Prostate gland (tissue), 2 donors: Measurements from ENCODE around the gene UBE2C.

Experiments
- POLR2A ChIP-seq: fragments of 450-650 bp; IDR thresholded peaks from one replicate; pipeline ENCODE4 v1.6.1; 2016; ENCODE audit warnings: antibody characterized with exemption, mild to moderate bottlenecking
- POLR2AphosphoS5 ChIP-seq: sonication (generic); formaldehyde crosslinking; IDR thresholded peaks from one replicate; pipeline ENCODE4 v1.6.1; 2017; ENCODE audit warnings: antibody characterized with exemption
- TF ChIP-seq, protein P1 (sequence below), 4 experiments: fragments of 200-600 bp in 2 of 4; fragments of 450-650 bp in 2 of 4; sonication (generic) in 2 of 4; IDR thresholded peaks; 1 replicate in 3 of 4; 2 replicates in 1 of 4; pipeline ENCODE4 v1.5.1; 2016 to 2019; ENCODE audit warnings: antibody characterized with exemption in 4 of 4, mild to moderate bottlenecking in 2 of 4, moderate library complexity in 2 of 4

DNA sequence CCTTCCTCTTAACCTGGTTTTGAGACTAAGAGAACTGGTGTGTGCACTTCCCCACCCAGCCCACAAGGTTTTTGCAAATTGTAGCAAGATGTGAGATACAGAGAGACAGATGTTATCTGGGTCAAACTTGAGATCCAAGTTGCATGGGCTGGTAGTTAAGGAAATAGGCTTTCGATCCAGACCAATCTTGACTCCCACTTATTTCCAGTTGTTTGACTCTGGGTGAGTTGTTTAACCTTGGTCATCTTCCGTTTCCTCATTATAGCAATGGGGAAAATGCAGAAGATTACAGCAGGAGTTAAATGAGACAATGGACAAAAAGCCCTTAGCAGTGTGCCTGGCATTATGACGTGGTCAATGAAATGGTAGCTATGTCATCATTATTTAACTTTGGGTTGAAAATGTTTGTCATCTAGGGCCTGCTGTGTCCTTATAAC lies 22.9 kb downstream of the UBE2C start:
- TF ChIP-seq POLR2AphosphoS5, result no peak
- TF ChIP-seq, protein P1, sequence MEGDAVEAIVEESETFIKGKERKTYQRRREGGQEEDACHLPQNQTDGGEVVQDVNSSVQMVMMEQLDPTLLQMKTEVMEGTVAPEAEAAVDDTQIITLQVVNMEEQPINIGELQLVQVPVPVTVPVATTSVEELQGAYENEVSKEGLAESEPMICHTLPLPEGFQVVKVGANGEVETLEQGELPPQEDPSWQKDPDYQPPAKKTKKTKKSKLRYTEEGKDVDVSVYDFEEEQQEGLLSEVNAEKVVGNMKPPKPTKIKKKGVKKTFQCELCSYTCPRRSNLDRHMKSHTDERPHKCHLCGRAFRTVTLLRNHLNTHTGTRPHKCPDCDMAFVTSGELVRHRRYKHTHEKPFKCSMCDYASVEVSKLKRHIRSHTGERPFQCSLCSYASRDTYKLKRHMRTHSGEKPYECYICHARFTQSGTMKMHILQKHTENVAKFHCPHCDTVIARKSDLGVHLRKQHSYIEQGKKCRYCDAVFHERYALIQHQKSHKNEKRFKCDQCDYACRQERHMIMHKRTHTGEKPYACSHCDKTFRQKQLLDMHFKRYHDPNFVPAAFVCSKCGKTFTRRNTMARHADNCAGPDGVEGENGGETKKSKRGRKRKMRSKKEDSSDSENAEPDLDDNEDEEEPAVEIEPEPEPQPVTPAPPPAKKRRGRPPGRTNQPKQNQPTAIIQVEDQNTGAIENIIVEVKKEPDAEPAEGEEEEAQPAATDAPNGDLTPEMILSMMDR (IDR thresholded peaks at IDR 0.05), result no peak
- TF ChIP-seq POLR2A, result no peak
